SK-N-SH treated with all-trans-retinoic acid at 6 μM for 48 hours (cell line): Measurements from ENCODE around the gene NR5A2.

Experiments
- ATAC-seq: fragments of 200-7000 bp; cut with Tn5 transposase; 3 replicates; pipeline ENCODE4 v1.9.1; 2020; ENCODE audit warnings: mild to moderate bottlenecking, moderate library complexity
- ARNTL ChIP-seq: fragments of 450-650 bp; formaldehyde crosslinking; IDR thresholded peaks from 2 replicates; pipeline ENCODE4 v1.5.0; 2020; ENCODE audit warnings: low read depth, mild to moderate bottlenecking, moderate library complexity, borderline replicate concordance
- BACH2 ChIP-seq: fragments of 250-450 bp; sonication (Bioruptor Pico); IDR thresholded peaks from 2 replicates; pipeline ENCODE4 v1.9.0; 2021; ENCODE audit warnings: mild to moderate bottlenecking, borderline replicate concordance
- CSDC2 ChIP-seq: fragments of 250-450 bp; sonication (Bioruptor Pico); IDR thresholded peaks from 2 replicates; pipeline ENCODE4 v1.5.0; 2020; ENCODE audit warnings: mild to moderate bottlenecking, moderate library complexity
- ESRRG ChIP-seq: fragments of 250-450 bp; sonication (Bioruptor Pico); IDR thresholded peaks from 2 replicates; pipeline ENCODE4 v1.6.1; 2021; ENCODE audit warnings: mild to moderate bottlenecking
- GLIS3 ChIP-seq: fragments of 250-450 bp; sonication (Bioruptor Pico); IDR thresholded peaks from 2 replicates; pipeline ENCODE4 v1.5.0; 2020; ENCODE audit warnings: mild to moderate bottlenecking, moderate library complexity
- ISL1 ChIP-seq: fragments of 250-450 bp; sonication (Bioruptor Pico); IDR thresholded peaks from 2 replicates; pipeline ENCODE4 v2.1.2; 2022; ENCODE audit warnings: mild to moderate bottlenecking, moderate library complexity
- OSR1 ChIP-seq: fragments of 250-450 bp; sonication (Bioruptor Pico); IDR thresholded peaks from 2 replicates; pipeline ENCODE4 v1.8.0; 2022; ENCODE audit warnings: moderate library complexity, mild to moderate bottlenecking, inconsistent platforms
- PATZ1 ChIP-seq: fragments of 250-450 bp; sonication (Bioruptor Pico); IDR thresholded peaks from 2 replicates; pipeline ENCODE4 v1.8.0; 2020; ENCODE audit warnings: mild to moderate bottlenecking, moderate library complexity, borderline replicate concordance
- POU6F1 ChIP-seq: fragments of 250-450 bp; sonication (Bioruptor Pico); IDR thresholded peaks from 2 replicates; pipeline ENCODE4 v1.8.0; 2021; ENCODE audit warnings: low read depth, mild to moderate bottlenecking, moderate library complexity, borderline replicate concordance
- PPARA ChIP-seq: fragments of 250-450 bp; sonication (Bioruptor Pico); IDR thresholded peaks from 2 replicates; pipeline ENCODE4 v1.5.0; 2020; ENCODE audit warnings: mild to moderate bottlenecking, borderline replicate concordance
- SNAI2 ChIP-seq: fragments of 250-450 bp; sonication (Bioruptor Pico); IDR thresholded peaks from 2 replicates; pipeline ENCODE4 v1.5.0; 2020; ENCODE audit warnings: mild to moderate bottlenecking, moderate library complexity
- TOX ChIP-seq: fragments of 250-450 bp; sonication (Bioruptor Pico); IDR thresholded peaks from 2 replicates; pipeline ENCODE4 v1.8.0; 2021; ENCODE audit warnings: mild to moderate bottlenecking, moderate library complexity, borderline replicate concordance
- ZC3H10 ChIP-seq: fragments of 250-450 bp; sonication (Bioruptor Pico); IDR thresholded peaks from 2 replicates; pipeline ENCODE4 v1.5.1; 2021; ENCODE audit warnings: mild to moderate bottlenecking, moderate library complexity
- ZFP3 ChIP-seq: fragments of 250-450 bp; sonication (Bioruptor Pico); IDR thresholded peaks from 2 replicates; pipeline ENCODE4 v1.5.0; 2020; ENCODE audit warnings: mild to moderate bottlenecking, moderate library complexity
- ZFP30 ChIP-seq: fragments of 450-650 bp; formaldehyde crosslinking; IDR thresholded peaks from 2 replicates; pipeline ENCODE4 v1.5.0; 2022; ENCODE audit warnings: mild to moderate bottlenecking, moderate library complexity
- ZNF565 ChIP-seq: fragments of 450-650 bp; formaldehyde crosslinking; conservative IDR thresholded peaks from 2 replicates; pipeline ENCODE4 v1.5.0; 2020; ENCODE audit warnings: low read depth, mild to moderate bottlenecking, moderate library complexity
- ZNF8 ChIP-seq: fragments of 450-650 bp; formaldehyde crosslinking; IDR thresholded peaks from 2 replicates; pipeline ENCODE4 v1.5.0; 2020; ENCODE audit warnings: mild to moderate bottlenecking, moderate library complexity
- TF ChIP-seq, protein P1 (sequence below): fragments of 250-450 bp; sonication (Bioruptor Pico); IDR thresholded peaks from 2 replicates; pipeline ENCODE4 v1.5.0; 2020; ENCODE audit warnings: mild to moderate bottlenecking, moderate library complexity

NR5A2 gene

DNA sequence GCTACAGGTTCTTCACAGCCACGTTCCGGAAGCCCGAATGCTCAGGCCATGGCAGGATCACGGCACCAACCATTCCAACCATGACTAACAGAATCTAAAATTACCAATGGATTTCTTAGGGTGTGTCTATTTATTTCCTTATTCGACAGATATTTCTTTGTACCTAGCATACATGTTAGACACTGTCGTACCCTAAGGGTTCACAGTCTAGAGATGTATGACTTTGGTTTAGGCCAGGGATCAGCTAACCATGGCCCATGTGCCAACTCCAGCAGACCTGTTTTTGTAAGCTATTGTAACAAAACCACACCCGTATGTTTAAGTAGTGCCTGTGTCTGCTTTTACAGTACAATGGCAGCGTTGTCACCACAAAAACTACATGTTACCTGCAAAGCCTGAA is 167.0 kb downstream of the NR5A2 start:
- no peak for TF ChIP-seq ISL1 (CRISPR knock-in tag)
- no peak for TF ChIP-seq ZFP3 (CRISPR knock-in tag)
- TF ChIP-seq CSDC2 (CRISPR knock-in tag), result no peak
- TF ChIP-seq POU6F1 (CRISPR knock-in tag), result no peak
- TF ChIP-seq ZNF8 (CRISPR knock-in tag), result no peak
- TF ChIP-seq ARNTL (CRISPR knock-in tag), result no peak
- no peak for TF ChIP-seq OSR1 (CRISPR knock-in tag)
- TF ChIP-seq, protein P1, sequence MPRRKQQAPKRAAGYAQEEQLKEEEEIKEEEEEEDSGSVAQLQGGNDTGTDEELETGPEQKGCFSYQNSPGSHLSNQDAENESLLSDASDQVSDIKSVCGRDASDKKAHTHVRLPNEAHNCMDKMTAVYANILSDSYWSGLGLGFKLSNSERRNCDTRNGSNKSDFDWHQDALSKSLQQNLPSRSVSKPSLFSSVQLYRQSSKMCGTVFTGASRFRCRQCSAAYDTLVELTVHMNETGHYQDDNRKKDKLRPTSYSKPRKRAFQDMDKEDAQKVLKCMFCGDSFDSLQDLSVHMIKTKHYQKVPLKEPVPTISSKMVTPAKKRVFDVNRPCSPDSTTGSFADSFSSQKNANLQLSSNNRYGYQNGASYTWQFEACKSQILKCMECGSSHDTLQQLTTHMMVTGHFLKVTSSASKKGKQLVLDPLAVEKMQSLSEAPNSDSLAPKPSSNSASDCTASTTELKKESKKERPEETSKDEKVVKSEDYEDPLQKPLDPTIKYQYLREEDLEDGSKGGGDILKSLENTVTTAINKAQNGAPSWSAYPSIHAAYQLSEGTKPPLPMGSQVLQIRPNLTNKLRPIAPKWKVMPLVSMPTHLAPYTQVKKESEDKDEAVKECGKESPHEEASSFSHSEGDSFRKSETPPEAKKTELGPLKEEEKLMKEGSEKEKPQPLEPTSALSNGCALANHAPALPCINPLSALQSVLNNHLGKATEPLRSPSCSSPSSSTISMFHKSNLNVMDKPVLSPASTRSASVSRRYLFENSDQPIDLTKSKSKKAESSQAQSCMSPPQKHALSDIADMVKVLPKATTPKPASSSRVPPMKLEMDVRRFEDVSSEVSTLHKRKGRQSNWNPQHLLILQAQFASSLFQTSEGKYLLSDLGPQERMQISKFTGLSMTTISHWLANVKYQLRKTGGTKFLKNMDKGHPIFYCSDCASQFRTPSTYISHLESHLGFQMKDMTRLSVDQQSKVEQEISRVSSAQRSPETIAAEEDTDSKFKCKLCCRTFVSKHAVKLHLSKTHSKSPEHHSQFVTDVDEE, result no peak
- no peak for TF ChIP-seq PPARA (CRISPR knock-in tag)
- TF ChIP-seq, all 23 proteins: peak for 0
- no peak for ATAC-seq

DNA sequence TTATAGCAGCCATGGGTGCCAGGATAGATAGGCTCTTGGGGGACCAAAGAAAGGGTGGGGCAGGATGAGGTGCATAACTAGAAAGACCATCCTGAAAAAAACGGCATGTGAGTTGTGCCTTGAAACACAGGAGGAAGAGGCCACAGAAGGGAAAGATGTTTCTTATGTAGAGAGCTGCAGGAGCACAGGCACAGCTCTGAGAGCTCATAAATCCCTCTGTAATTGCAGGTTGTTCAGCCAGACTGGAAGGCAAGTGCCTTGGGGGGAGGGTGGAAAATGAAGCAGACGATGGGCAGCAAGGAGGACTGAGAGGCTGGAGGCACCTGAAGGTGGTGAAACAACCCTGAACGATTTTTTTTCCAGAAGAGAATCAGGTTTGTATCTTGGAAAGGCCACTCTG is 170.7 kb downstream of the NR5A2 start:
- no peak for ATAC-seq
- TF ChIP-seq ZFP3 (CRISPR knock-in tag), result no peak
- no peak for TF ChIP-seq BACH2
- no peak for TF ChIP-seq ZC3H10 (CRISPR knock-in tag)
- TF ChIP-seq ARNTL (CRISPR knock-in tag), result no peak
- no peak for TF ChIP-seq POU6F1 (CRISPR knock-in tag)

GRCh38 chr1:200205216-200205995 is 177.9 kb downstream of the NR5A2 start:
- TF ChIP-seq SNAI2 (CRISPR knock-in tag) (no peak), BACH2 (no peak), ZFP3 (CRISPR knock-in tag) (no peak), PATZ1 (CRISPR knock-in tag) (no peak), ZNF8 (CRISPR knock-in tag) (no peak), GLIS3 (CRISPR knock-in tag) (no peak), ZFP30 (no peak), ZNF565 (CRISPR knock-in tag) (no peak), ESRRG (no peak), PPARA (CRISPR knock-in tag) (no peak), TOX (CRISPR knock-in tag) (no peak)
- TF ChIP-seq, protein P1, result no peak
- TF ChIP-seq, all 23 proteins: peak for 0
- ATAC-seq, result no peak
